NCI-H128 (cell line): ENCODE data around the gene PLAGL1.

Experiments
- DNase-seq: peaks from one replicate; lab custom pipeline; 2025; ENCODE audit not compliant: unreplicated experiment; lab: John Stamatoyannopoulos, UW

The PLAGL1 gene

GRCh38 chr6:143966312-143966711, 41.7 kb downstream of the PLAGL1 start:
- no peak for DNase-seq

DNA sequence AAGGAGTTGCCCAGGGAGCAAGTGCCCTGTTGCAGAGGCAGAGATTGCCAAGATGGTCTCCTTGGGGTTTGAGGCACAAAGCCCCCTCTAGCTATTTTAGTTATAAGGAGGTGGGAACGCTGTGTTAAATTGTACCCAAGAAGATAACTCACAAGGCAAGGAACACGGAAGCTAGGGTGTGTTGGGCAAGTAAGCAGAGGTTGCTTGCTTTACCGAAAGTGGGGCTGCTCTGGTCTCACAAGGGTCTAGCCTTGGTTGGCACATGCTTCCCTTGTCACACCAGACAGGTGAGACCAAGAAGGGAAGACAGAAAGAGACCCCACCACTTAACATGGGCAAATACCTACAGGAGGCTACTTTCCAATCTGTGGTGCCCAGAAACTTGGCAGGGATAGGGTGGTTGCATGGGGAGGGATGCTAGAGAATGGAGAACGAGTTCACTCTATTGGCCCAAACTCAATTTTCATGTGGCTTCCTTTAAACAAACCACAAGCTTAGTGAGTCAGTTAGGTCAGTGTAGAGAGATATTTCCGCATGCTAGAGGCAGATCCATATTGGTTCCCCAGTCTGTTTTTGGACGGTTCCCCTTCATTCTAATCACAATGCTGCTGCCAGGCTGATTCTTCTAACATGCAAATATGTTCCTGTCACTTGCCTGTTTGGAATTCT, 42.4 kb downstream of the PLAGL1 start:
- no peak for DNase-seq

DNA sequence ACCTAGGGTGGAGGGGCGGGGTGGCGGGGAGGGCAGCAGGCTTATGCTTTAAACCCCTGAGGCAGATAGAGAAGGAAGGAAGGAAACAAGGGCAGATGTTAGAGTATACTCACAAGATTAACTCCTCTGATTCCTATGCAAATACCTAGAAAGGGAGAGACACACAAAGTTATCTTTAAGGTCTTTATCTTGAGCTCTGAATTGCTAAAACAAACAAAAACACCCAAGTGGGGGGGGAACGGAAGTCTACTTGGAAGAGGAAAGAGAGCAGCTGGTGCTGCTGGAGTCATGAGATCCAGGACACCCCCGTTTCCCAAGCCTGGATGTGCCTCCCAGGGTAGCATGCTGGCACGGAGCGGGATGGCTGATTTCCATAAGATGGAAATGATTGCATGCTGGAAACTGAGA, 43.4 kb downstream of the PLAGL1 start:
- no peak for DNase-seq

DNA sequence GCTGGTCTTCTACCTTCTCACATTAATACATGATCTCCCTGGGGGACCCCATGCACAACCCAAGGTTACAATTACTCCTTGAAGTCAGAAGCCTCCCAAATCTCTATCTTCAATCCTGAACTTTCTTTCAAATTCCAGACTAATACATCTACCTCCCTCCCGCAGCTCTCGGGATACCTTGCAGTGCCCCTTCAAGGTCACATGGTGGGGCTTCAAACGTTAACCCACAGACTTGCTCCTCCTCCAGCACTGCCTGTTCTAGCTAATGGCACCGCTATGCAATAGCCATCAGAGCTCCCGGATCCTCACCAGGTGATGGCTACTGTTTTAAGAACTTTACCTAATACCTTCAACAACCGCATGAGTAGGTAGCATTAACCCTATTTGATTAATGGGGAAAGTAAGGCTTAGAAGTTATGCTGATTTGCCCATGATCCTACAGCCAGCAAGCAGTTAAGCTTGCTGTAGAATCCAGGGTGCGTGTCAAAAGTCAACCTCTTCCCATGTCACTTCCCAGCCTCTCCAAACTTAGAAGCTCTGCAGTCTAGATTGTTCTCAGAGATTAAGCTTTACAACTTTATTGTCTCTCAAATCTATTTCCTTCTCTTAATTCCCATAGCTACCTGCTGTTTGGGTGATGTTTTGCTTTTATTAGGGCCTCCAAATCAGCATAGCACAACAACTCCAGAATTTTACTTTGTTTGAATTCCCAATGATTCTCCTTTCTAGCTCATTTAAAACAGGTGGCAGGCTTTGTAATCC, 44.7 kb downstream of the PLAGL1 start:
- no peak for DNase-seq

DNA sequence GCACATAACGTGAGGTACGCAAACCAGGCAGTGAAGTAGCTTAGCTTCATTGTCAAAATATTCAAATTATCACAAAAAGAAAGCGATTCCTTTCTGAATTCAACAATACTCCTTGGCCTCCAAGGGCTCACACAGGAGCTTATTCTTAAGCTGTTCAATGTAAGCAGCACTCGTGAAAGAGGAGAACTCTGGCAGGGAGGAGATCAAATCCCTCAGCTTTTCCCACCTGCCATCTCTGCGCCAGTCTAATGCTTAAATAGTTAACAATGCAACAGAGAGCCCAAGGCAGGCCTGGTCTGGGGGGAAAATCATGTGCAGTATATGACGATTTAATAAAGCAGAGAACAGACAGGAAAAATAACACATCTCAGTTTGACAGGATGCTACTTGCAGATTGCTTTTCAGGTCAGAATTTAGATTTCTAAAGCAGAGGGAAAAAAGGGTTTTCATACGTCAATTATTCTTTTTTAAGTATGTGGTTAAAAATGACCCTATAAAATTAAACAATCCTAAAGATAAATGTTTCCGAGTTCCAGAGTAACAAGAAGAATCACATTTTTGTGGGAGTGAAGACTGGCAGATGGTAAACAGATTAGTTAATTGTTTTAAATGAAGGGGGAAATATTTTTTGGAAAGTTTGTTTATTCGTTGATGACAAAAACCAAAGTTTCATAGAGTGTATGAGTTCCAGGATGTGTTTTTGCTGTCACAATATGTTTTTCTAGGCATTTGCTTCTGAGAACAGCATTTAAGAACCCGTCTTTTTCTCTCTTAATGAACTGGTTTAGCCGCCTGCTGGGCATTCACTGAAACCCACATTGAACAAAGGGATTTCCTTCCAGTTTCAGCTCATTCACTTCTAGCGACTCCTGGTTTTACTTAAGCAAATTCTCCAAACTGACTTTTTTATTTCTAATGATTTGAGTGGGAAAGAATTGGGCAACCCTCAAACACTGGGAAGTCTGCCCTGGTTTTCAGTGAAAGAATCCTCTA, 45.9 kb downstream of the PLAGL1 start:
- no peak for DNase-seq

- DNase-seq = no peak
Observed at GRCh38 chr6:143961066-143961465, 47.0 kb downstream of the PLAGL1 start.

- DNase-seq = no peak
Observed at GRCh38 chr6:143959927-143960326, 48.1 kb downstream of the PLAGL1 start.

GRCh38 chr6:143958839-143959399, 49.1 kb downstream of the PLAGL1 start:
- no peak for DNase-seq

DNA sequence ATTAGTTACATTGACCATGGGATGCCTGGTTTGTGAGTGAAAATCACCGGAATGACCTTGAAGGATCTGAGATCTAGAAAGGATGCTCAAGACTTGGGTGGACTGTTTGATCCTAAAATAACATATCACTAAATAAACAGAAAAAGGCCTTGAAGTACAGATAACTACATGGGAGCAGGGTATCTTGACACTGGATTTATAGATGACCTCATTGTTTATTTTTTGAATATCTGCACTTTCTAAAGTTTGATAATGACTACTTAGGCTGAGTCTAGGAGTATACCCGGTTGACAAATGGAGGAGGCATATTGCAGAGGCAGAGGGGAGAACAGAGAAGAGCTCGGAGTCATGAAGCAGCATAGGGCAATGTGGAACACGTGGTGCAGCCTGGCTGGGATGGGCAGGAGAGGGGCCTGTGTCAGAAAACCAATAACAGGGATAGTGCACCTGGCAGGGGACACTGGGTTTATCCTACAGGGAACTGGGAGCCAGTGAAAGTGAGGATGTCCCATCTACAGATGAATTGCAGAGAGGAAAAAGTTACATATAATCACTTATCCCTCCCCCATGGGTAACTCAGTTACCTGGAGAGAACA, 50.3 kb downstream of the PLAGL1 start:
- DNase-seq = no peak

DNA sequence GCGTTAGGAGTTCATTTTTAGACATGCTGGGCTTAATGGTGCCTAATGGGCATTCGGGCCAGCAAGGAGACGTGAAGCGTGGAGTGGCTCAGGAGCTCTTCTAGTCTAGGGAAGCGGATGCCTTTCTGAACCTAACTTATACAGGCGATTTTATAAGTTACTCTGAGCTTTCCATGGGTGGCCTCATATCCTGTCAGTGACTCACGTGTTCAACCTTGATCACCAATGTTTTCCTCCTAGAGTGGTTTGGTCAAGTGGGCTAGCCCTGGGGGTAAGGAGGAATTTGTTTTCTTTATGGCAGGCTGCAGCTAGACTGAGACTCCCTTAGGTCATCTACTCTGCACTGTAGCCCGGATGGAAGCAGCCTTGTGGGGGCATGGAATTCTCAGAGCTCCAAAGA, 52.1 kb downstream of the PLAGL1 start:
- DNase-seq = no peak

DNA sequence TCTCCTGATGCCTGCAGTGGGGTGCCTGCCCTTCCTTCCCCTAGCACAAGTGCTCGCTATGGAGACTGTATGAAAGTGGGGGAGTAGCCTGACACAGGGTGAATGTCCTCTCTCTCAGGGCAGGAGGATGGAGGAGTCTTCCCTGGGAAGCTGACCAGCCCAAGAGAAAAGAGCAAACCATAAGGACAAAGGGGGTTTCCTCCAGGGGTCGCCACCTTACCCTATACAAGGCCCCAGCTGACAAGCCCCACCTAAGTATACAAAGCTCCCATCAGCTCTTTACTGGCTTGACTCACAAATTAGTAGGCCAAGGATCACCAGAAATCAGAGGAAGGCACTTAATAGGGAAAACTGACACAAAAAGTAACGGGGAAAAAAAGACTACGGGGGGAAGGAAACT, 54.1 kb downstream of the PLAGL1 start:
- no peak for DNase-seq

DNA sequence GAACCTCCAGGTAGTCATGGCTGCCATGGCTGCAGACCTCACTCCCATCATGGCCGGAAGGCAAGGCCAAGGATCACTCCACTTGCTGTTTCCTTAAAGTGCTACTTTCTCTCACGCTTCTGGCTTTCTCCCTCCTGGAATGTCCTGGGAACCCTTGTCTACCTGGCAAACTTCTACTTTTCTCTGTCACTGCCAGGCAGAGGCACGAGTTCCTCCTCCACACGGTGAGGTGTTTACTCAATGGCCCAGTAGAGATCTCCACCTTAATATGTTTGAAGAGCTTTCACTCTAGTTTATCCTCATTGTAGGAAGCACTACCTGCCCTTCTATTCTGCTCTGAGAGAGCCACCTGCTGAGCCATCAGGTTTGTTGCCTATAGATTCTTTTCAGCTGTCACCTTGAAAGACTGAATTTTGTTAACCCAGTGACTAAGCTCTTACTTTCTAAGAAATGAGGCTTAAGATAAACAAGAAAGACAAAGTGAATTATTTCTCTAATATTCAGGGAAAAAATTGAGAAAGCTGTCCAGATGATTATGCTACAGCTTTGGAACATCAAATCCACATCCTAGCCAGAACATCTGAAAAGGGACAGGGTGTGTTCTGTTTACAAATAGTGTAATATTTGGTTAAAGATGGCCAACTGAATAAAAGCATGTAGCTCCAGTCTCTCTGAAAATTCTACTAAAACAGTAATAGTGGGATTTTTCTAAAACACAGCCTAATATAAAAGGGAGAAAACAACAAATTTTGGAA, 54.9 kb downstream of the PLAGL1 start:
- no peak for DNase-seq

GRCh38 chr6:143952060-143952778, 55.8 kb downstream of the PLAGL1 start:
- no peak for DNase-seq

DNA sequence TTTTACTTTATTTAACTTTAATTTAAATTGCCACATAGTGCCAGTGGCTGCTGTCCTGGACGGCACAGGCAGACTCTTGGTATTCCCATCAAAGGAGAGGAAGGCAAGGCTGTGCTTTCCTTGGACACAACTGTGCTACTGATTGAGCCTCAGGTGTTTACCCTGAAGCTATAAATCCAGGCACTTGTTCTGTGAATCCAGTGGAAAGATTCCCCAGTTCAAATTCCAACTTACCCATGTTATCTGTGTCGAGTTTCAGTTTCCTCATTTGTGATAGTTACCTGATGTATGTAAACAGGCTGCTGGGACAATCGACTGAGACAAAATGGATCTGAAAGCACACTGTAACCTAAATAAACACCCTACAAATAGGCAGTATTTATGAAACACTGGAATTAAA, 57.2 kb downstream of the PLAGL1 start:
- no peak for DNase-seq

GRCh38 chr6:143949962-143950361, 58.1 kb downstream of the PLAGL1 start:
- DNase-seq = no peak

DNA sequence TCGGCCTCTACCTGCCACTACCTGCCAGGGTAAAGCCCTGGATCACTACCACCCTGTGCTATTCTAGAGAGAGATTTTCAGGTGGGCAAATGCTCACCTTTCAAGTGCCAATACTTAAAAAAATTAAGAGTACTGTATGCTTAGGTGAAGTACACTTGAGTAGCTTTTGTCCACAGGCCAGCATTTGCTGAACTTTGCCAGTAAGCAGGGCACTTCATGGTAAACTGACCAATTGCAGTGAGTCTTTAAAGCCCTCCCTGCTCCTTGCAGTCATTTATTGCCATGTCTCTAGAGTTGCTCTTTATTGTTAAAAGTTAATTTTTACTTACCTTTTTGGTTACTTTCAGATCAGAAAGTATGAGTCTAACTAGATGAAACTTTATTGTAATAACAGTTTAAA, 58.5 kb downstream of the PLAGL1 start:
- no peak for DNase-seq

GRCh38 chr6:143948208-143948607, 59.9 kb downstream of the PLAGL1 start:
- DNase-seq = no peak

DNA sequence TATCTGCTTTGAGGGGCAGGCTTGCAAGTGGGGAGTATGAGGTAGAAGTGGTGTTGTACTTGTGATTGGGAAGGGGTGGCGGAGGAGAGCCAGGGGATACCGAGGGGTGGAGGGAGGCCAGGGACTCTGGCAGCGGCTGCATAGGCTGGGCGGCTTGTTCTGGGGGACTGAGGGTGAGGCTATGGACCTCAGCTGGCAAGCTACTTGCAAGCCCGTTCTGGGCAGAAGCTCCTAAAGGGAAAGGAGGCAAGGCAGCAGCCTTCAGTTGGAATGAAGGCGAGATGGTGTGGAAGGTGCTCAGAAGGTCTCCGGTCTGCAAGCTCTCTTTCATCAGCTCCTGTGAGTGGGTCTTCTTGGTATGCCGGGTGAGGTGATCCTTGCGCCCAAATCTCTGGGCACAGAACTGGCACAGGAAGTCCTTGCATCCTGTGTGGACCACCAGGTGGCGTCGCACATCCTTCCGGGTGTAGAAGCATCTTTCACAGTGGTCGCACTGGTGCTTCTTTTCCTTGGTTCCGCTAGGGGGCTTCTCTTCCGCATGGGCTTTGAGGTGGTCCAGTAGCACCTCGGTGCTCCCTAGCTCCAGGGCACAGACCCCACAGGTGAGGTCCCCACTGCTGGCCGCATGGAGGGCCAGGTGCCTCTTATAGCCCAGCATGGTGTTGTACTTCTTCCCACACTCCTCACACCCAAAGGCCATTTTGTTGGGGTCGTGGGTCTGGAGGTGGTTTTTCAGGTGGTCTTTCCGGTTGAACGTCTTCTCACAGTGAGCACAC, 66.0 kb downstream of the PLAGL1 start:
- peak; percentile 45 for DNase-seq
